ENCODE measurements around the gene OSTF1. TPM values are rescaled to one million over a fixed set of nuclear protein-coding genes. Genes with fewer than 3 reads are reported as not detected.

Gene OSTF1
- total RNA-seq, 2 experiments from 2014 or later = 37.3 to 58.1 TPM

GRCh38 chr9:75148561-75148960 lies 60.2 kb downstream of the OSTF1 start:
- Histone ChIP-seq H3K4me1 (ENCODE audit: insufficient read depth, low read length, poor library complexity, severe bottlenecking) (peaks cover 12% of the 10 kb centered on the region), H3K27ac (ENCODE audit: low read depth, low read length, poor library complexity, severe bottlenecking) (no peak overlapping the region), H3K9me2 (ENCODE audit: insufficient read depth, low read length) (no peaks in the 10 kb centered on the region), H3K4me3 (ENCODE audit: low read depth, low read length, poor library complexity, severe bottlenecking) (no peak overlapping the region), H3K9me3 (ENCODE audit: low read length) (no peaks in the 10 kb centered on the region), H3K4me2 (ENCODE audit: low read length) (no peak overlapping the region), H4K20me1 (ENCODE audit: insufficient read depth, low read length) (no peaks in the 10 kb centered on the region), H3K79me2 (ENCODE audit: insufficient read depth, low read depth, low read length) (no peaks in the 10 kb centered on the region), H2AFZ (ENCODE audit: low read length) (no peak overlapping the region), H3K36me3 (ENCODE audit: insufficient read depth, low read length) (peaks cover 47% of the 10 kb centered on the region)
- CTCF ChIA-PET (ENCODE audit: unreplicated experiment) = no interaction called here
- intact Hi-C loops (cut with micrococcal nuclease; ENCODE audit: unreplicated experiment) = no loop called here
- POLR2A ChIA-PET = no interaction called here
- no peak for DNase-seq (ENCODE audit: low spot score)
- no TSS peak for BruUV-seq (replicated peaks)
- TF ChIP-seq CTCF (conservative IDR thresholded peaks at IDR 0.05; ENCODE audit: low read length) (no peak), EZH2phosphoT487 (IDR thresholded peaks at IDR 0.05; ENCODE audit: borderline replicate concordance, low read depth, low read length) (no peak)

- H3K27ac ChIP-seq (ENCODE audit: low read depth, low read length, poor library complexity, severe bottlenecking) = no peak overlapping the region
- no peak overlapping the region for H2AFZ ChIP-seq (ENCODE audit: low read length)
- BruUV-seq (replicated peaks) = no TSS peak
- H3K9me2 ChIP-seq (ENCODE audit: insufficient read depth, low read length) = no peaks in the 10 kb centered on the region
- H3K79me2 ChIP-seq (ENCODE audit: insufficient read depth, low read depth, low read length) = no peaks in the 10 kb centered on the region
- H3K4me3 ChIP-seq (ENCODE audit: low read depth, low read length, poor library complexity, severe bottlenecking) = no peak overlapping the region
- no peak overlapping the region for H3K4me2 ChIP-seq (ENCODE audit: low read length)
- no peaks in the 10 kb centered on the region for H3K9me3 ChIP-seq (ENCODE audit: low read length)
- H3K36me3 ChIP-seq (ENCODE audit: insufficient read depth, low read length) = peaks cover 35% of the 10 kb centered on the region
- POLR2A ChIA-PET = no interaction called here
- no peaks in the 10 kb centered on the region for H4K20me1 ChIP-seq (ENCODE audit: insufficient read depth, low read length)
- peaks cover 12% of the 10 kb centered on the region for H3K4me1 ChIP-seq (ENCODE audit: insufficient read depth, low read length, poor library complexity, severe bottlenecking)
- no peak for DNase-seq (ENCODE audit: low spot score)
- CTCF ChIA-PET (ENCODE audit: unreplicated experiment) = no interaction called here
- intact Hi-C loops (cut with micrococcal nuclease; ENCODE audit: unreplicated experiment) = no loop called here
- TF ChIP-seq CTCF (conservative IDR thresholded peaks at IDR 0.05; ENCODE audit: low read length) (no peak), EZH2phosphoT487 (IDR thresholded peaks at IDR 0.05; ENCODE audit: borderline replicate concordance, low read depth, low read length) (no peak)
Observed at GRCh38 chr9:75149841-75150241, 61.5 kb downstream of the OSTF1 start.

GRCh38 chr9:75150512-75150911 lies 62.2 kb downstream of the OSTF1 start:
- Histone ChIP-seq H3K36me3 (ENCODE audit: insufficient read depth, low read length) (peaks cover 30% of the 10 kb centered on the region), H2AFZ (ENCODE audit: low read length) (no peak overlapping the region), H3K4me2 (ENCODE audit: low read length) (no peak overlapping the region), H3K9me3 (ENCODE audit: low read length) (no peaks in the 10 kb centered on the region), H4K20me1 (ENCODE audit: insufficient read depth, low read length) (no peaks in the 10 kb centered on the region), H3K4me1 (ENCODE audit: insufficient read depth, low read length, poor library complexity, severe bottlenecking) (peaks cover 12% of the 10 kb centered on the region), H3K79me2 (ENCODE audit: insufficient read depth, low read depth, low read length) (no peaks in the 10 kb centered on the region), H3K9me2 (ENCODE audit: insufficient read depth, low read length) (no peaks in the 10 kb centered on the region), H3K4me3 (ENCODE audit: low read depth, low read length, poor library complexity, severe bottlenecking) (no peak overlapping the region), H3K27ac (ENCODE audit: low read depth, low read length, poor library complexity, severe bottlenecking) (no peak overlapping the region)
- no TSS peak for BruUV-seq (replicated peaks)
- no peak for DNase-seq (ENCODE audit: low spot score)
- ChIA-PET CTCF (ENCODE audit: unreplicated experiment) (no interaction called here), POLR2A (interaction anchor here (0.9 kb wide), 1 partner anchor 13 kb away, joined by 3 read pairs; no protein-coding TSS in a partner anchor)
- intact Hi-C loops (cut with micrococcal nuclease; ENCODE audit: unreplicated experiment) = no loop called here
- TF ChIP-seq EZH2phosphoT487 (IDR thresholded peaks at IDR 0.05; ENCODE audit: borderline replicate concordance, low read depth, low read length) (no peak), CTCF (conservative IDR thresholded peaks at IDR 0.05; ENCODE audit: low read length) (no peak)

Measured in OCI-LY7 (cell line).